Measurements from ENCODE around the gene TRAPPC12. TPM values are rescaled to one million over a fixed set of nuclear protein-coding genes. Genes with fewer than 3 reads are reported as not detected.

TRAPPC12 gene
- polyA plus RNA-seq, 1 donor = 74.8 TPM

GRCh38 chr2:3465844-3466481 is 86.5 kb downstream of the TRAPPC12 start:
- DNase-seq = no peak
- Histone ChIP-seq H3K27me3 (ENCODE audit: control insufficient read depth, insufficient read depth, low read length) (no peaks in the 10 kb centered on the region), H3K27ac (ENCODE audit: low read length) (no peak overlapping the region), H3K4me1 (ENCODE audit: control insufficient read depth, insufficient read depth, low read length) (no peaks in the 10 kb centered on the region), H3K4me3 (ENCODE audit: low read length) (no peak overlapping the region), H3K36me3 (ENCODE audit: control insufficient read depth, insufficient read depth, low read length) (peaks cover 77% of the 10 kb centered on the region), H3K9me3 (ENCODE audit: control insufficient read depth, low read depth, low read length) (no peaks in the 10 kb centered on the region)
- no CpG with 5 or more reads among the region's 13 CpGs for WGBS (ENCODE audit: insufficient coverage, low lambda C conversion rate)

GRCh38 chr2:3466482-3466863 is 87.0 kb downstream of the TRAPPC12 start:
- no peaks in the 10 kb centered on the region for H3K27me3 ChIP-seq (ENCODE audit: control insufficient read depth, insufficient read depth, low read length)
- no peak overlapping the region for H3K4me3 ChIP-seq (ENCODE audit: low read length)
- H3K36me3 ChIP-seq (ENCODE audit: control insufficient read depth, insufficient read depth, low read length) = peaks cover 78% of the 10 kb centered on the region
- no CpG with 5 or more reads among the region's 9 CpGs for WGBS (ENCODE audit: insufficient coverage, low lambda C conversion rate)
- no peak overlapping the region for H3K27ac ChIP-seq (ENCODE audit: low read length)
- DNase-seq = no peak
- H3K9me3 ChIP-seq (ENCODE audit: control insufficient read depth, low read depth, low read length) = no peaks in the 10 kb centered on the region
- no peaks in the 10 kb centered on the region for H3K4me1 ChIP-seq (ENCODE audit: control insufficient read depth, insufficient read depth, low read length)

GRCh38 chr2:3466966-3467365 is 87.5 kb downstream of the TRAPPC12 start:
- Histone ChIP-seq H3K4me1 (ENCODE audit: control insufficient read depth, insufficient read depth, low read length) (no peaks in the 10 kb centered on the region), H3K9me3 (ENCODE audit: control insufficient read depth, low read depth, low read length) (no peaks in the 10 kb centered on the region), H3K27ac (ENCODE audit: low read length) (no peak overlapping the region), H3K27me3 (ENCODE audit: control insufficient read depth, insufficient read depth, low read length) (no peaks in the 10 kb centered on the region), H3K36me3 (ENCODE audit: control insufficient read depth, insufficient read depth, low read length) (peaks cover 83% of the 10 kb centered on the region), H3K4me3 (ENCODE audit: low read length) (no peak overlapping the region)
- WGBS (ENCODE audit: insufficient coverage, low lambda C conversion rate) = no CpG with 5 or more reads among the region's 14 CpGs
- no peak for DNase-seq

GRCh38 chr2:3467654-3468053 is 88.2 kb downstream of the TRAPPC12 start:
- H3K9me3 ChIP-seq (ENCODE audit: control insufficient read depth, low read depth, low read length) = no peaks in the 10 kb centered on the region
- no peaks in the 10 kb centered on the region for H3K4me1 ChIP-seq (ENCODE audit: control insufficient read depth, insufficient read depth, low read length)
- H3K27ac ChIP-seq (ENCODE audit: low read length) = no peak overlapping the region
- no peak for DNase-seq
- H3K27me3 ChIP-seq (ENCODE audit: control insufficient read depth, insufficient read depth, low read length) = no peaks in the 10 kb centered on the region
- H3K4me3 ChIP-seq (ENCODE audit: low read length) = no peak overlapping the region
- WGBS (ENCODE audit: insufficient coverage, low lambda C conversion rate) = no CpG with 5 or more reads among the region's 15 CpGs
- peaks cover 87% of the 10 kb centered on the region for H3K36me3 ChIP-seq (ENCODE audit: control insufficient read depth, insufficient read depth, low read length)

DNA sequence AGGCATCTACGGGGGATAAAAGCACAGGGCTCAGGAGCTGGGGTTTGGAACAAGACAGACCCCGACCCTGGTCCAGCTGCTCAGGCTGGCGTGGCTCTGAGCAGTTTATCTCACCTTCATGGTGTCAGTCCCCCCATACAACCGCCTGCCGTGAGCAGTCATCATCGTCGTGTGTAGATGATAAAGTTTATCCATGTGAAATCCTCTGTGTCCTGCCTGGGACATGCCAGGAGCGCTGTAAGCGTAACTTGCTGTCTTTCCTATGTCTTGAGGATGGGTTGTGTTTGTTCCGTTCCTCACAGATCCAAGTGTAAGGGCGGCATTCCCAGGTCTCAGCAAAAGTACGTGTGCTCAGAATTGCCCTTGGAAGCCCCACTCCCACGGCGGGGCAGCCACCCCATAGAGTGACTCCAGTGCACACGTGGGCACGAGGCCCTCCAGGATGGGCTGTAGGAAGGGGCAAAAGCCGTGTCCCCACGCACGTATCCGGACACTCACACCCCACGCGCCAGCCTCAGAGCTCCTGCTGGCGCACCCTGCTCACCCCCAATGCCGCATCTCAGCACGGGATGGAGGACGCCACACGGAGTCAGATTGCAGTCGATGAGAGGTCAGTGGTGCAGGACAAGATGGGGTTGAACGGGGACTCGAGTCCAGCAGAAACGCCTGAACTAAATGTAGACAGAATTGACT is 88.9 kb downstream of the TRAPPC12 start:
- WGBS (ENCODE audit: insufficient coverage, low lambda C conversion rate) = no CpG with 5 or more reads among the region's 31 CpGs
- DNase-seq = no peak
- no peak overlapping the region for H3K27ac ChIP-seq (ENCODE audit: low read length)
- H3K27me3 ChIP-seq (ENCODE audit: control insufficient read depth, insufficient read depth, low read length) = no peaks in the 10 kb centered on the region
- no peaks in the 10 kb centered on the region for H3K9me3 ChIP-seq (ENCODE audit: control insufficient read depth, low read depth, low read length)
- no peaks in the 10 kb centered on the region for H3K4me1 ChIP-seq (ENCODE audit: control insufficient read depth, insufficient read depth, low read length)
- H3K36me3 ChIP-seq (ENCODE audit: control insufficient read depth, insufficient read depth, low read length) = peaks cover 84% of the 10 kb centered on the region
- no peak overlapping the region for H3K4me3 ChIP-seq (ENCODE audit: low read length)

DNA sequence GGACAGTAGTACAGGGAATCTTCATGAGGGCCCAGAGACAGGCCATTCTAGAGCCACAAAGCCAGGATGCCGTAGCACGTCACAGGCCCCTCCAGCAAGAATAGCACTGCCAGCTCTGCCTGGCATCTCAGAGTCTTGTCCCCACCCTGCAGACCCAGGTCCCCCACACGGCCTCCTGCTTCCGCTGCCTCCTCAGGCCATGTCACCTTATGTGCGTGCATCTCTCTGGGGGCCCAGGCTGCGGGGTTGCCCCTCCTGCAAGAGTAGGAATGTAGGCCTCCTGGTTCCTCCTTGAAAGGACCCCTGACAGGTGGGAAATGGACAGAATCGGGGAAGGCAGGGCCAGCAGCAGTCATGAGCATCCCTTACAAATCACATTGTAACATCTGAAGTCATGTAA is 90.0 kb downstream of the TRAPPC12 start:
- no peaks in the 10 kb centered on the region for H3K27me3 ChIP-seq (ENCODE audit: control insufficient read depth, insufficient read depth, low read length)

GRCh38 chr2:3470166-3470651 is 90.7 kb downstream of the TRAPPC12 start:
- Histone ChIP-seq H3K4me3 (ENCODE audit: low read length) (no peak overlapping the region), H3K27ac (ENCODE audit: low read length) (no peak overlapping the region), H3K4me1 (ENCODE audit: control insufficient read depth, insufficient read depth, low read length) (no peaks in the 10 kb centered on the region), H3K36me3 (ENCODE audit: control insufficient read depth, insufficient read depth, low read length) (peaks cover 84% of the 10 kb centered on the region), H3K9me3 (ENCODE audit: control insufficient read depth, low read depth, low read length) (no peaks in the 10 kb centered on the region), H3K27me3 (ENCODE audit: control insufficient read depth, insufficient read depth, low read length) (no peaks in the 10 kb centered on the region)
- no peak for DNase-seq
- WGBS (ENCODE audit: insufficient coverage, low lambda C conversion rate) = no CpG with 5 or more reads among the region's 17 CpGs

More for the DNA sequence above, 90.0 kb downstream of the TRAPPC12 start:
- Histone ChIP-seq H3K36me3 (ENCODE audit: control insufficient read depth, insufficient read depth, low read length) (peaks cover 84% of the 10 kb centered on the region), H3K27ac (ENCODE audit: low read length) (no peak overlapping the region), H3K4me3 (ENCODE audit: low read length) (no peak overlapping the region), H3K4me1 (ENCODE audit: control insufficient read depth, insufficient read depth, low read length) (no peaks in the 10 kb centered on the region), H3K9me3 (ENCODE audit: control insufficient read depth, low read depth, low read length) (no peaks in the 10 kb centered on the region)
- no CpG with 5 or more reads among the region's 7 CpGs for WGBS (ENCODE audit: insufficient coverage, low lambda C conversion rate)
- DNase-seq = no peak

DNA sequence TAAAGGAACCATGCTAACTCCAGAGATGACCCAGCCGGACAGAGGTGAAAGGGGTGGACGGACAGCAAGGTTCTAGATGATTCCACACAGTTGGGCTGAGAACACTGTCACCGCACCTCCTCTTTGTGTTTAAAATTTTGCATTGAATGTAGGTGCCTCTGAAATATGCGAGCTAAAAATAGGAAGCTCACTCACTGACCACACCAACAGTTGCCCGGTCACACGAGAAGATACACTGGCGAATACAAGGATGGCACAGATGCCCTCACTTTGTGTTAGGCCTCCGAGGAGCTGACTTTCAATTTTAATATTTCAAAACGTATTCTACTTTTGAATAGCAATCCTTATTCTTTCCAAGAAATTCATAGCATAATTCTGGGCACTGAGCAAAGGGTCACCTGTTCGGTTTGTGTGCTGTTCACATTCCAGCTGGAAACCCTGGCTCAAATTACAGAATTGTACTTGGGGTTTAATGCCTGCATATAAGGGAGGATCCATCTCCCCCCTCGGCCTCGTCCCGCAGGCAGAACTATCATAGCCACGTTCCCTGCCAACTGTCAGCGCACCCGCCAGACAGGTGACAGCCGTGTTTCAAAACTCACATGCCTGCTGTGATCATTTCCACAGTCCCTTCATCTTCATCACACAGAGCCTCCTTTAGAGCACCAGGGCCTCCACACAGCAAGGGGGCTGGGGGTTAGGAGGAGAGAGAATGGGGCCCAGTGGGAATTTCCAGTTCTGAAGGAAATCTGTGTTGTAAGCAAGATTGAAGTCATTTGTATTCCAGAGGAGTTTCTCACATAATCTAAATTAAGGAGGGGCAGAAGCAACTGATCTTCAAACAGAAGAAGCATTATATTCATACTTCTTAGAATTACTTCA is 91.6 kb downstream of the TRAPPC12 start:
- Histone ChIP-seq H3K4me1 (ENCODE audit: control insufficient read depth, insufficient read depth, low read length) (no peaks in the 10 kb centered on the region), H3K4me3 (ENCODE audit: low read length) (no peak overlapping the region), H3K9me3 (ENCODE audit: control insufficient read depth, low read depth, low read length) (no peaks in the 10 kb centered on the region), H3K27me3 (ENCODE audit: control insufficient read depth, insufficient read depth, low read length) (no peaks in the 10 kb centered on the region), H3K27ac (ENCODE audit: low read length) (no peak overlapping the region), H3K36me3 (ENCODE audit: control insufficient read depth, insufficient read depth, low read length) (peaks cover 83% of the 10 kb centered on the region)
- DNase-seq = no peak
- WGBS (ENCODE audit: insufficient coverage, low lambda C conversion rate) = 80% methylated on average over 1 of the region's 17 CpGs

DNA sequence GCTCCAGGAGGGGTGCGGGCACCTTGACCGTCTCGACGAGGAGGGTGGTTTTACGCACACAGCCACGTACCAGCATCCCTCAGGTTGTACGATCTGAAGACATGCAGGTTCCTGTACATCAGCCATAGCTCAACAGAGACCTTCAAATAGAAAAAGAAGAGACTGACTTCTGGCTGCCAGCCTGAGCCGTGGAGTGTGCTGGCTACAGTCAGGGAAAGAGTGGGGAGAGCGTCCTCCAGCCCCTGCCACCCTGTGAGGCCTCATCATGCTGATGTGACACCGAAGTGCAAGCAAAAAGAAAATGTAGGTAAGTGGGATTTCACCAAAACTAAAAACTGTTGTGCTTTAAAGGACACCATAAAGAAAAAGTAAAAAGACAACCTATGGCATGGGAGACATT is 92.8 kb downstream of the TRAPPC12 start:
- DNase-seq = no peak
- Histone ChIP-seq H3K4me1 (ENCODE audit: control insufficient read depth, insufficient read depth, low read length) (no peaks in the 10 kb centered on the region), H3K4me3 (ENCODE audit: low read length) (no peak overlapping the region), H3K9me3 (ENCODE audit: control insufficient read depth, low read depth, low read length) (no peaks in the 10 kb centered on the region), H3K27ac (ENCODE audit: low read length) (no peak overlapping the region), H3K27me3 (ENCODE audit: control insufficient read depth, insufficient read depth, low read length) (no peaks in the 10 kb centered on the region), H3K36me3 (ENCODE audit: control insufficient read depth, insufficient read depth, low read length) (peaks cover 81% of the 10 kb centered on the region)
- 100% methylated on average over 1 of the region's 10 CpGs for whole genome bisulfite sequencing (ENCODE audit: insufficient coverage, low lambda C conversion rate)

GRCh38 chr2:3472966-3473365 is 93.5 kb downstream of the TRAPPC12 start:
- Histone ChIP-seq H3K9me3 (ENCODE audit: control insufficient read depth, low read depth, low read length) (no peaks in the 10 kb centered on the region), H3K27me3 (ENCODE audit: control insufficient read depth, insufficient read depth, low read length) (no peaks in the 10 kb centered on the region), H3K4me3 (ENCODE audit: low read length) (no peak overlapping the region), H3K36me3 (ENCODE audit: control insufficient read depth, insufficient read depth, low read length) (peaks cover 78% of the 10 kb centered on the region), H3K27ac (ENCODE audit: low read length) (no peak overlapping the region), H3K4me1 (ENCODE audit: control insufficient read depth, insufficient read depth, low read length) (no peaks in the 10 kb centered on the region)
- no peak for DNase-seq
- 80% methylated on average over 4 of the region's 10 CpGs for WGBS (ENCODE audit: insufficient coverage, low lambda C conversion rate)
